GM06990 (cell line): Measurements from ENCODE around the gene ABCA7.

Experiments
- DNase-seq: peaks from one replicate; pipeline ENCODE4 v3.0.0-alpha.2; 2011; ENCODE audit not compliant: insufficient read length; ENCODE audit errors: extremely low read depth
- H3K27me3 ChIP-seq: replicated peaks from 2 replicates; pipeline ENCODE4 v1.6.0; 2011; ENCODE audit warnings: low read length; ENCODE audit not compliant: control insufficient read depth, insufficient read depth
- H3K36me3 ChIP-seq: 2 replicates; pipeline ENCODE4 v1.5.1; 2011; ENCODE audit warnings: low read length; ENCODE audit not compliant: control insufficient read depth, insufficient read depth
- H3K4me3 ChIP-seq: replicated peaks from 2 replicates; pipeline ENCODE4 v1.5.1; 2011; ENCODE audit warnings: low read depth, mild to moderate bottlenecking, control low read depth, low read length
- TF ChIP-seq, protein P1 (sequence below): IDR thresholded peaks from 2 replicates; pipeline ENCODE4 v1.5.1; 2011; ENCODE audit warnings: low read length, control low read depth, mild to moderate bottlenecking, inconsistent platforms; ENCODE audit not compliant: insufficient read depth, poor library complexity, severe bottlenecking

ABCA7 gene

DNA sequence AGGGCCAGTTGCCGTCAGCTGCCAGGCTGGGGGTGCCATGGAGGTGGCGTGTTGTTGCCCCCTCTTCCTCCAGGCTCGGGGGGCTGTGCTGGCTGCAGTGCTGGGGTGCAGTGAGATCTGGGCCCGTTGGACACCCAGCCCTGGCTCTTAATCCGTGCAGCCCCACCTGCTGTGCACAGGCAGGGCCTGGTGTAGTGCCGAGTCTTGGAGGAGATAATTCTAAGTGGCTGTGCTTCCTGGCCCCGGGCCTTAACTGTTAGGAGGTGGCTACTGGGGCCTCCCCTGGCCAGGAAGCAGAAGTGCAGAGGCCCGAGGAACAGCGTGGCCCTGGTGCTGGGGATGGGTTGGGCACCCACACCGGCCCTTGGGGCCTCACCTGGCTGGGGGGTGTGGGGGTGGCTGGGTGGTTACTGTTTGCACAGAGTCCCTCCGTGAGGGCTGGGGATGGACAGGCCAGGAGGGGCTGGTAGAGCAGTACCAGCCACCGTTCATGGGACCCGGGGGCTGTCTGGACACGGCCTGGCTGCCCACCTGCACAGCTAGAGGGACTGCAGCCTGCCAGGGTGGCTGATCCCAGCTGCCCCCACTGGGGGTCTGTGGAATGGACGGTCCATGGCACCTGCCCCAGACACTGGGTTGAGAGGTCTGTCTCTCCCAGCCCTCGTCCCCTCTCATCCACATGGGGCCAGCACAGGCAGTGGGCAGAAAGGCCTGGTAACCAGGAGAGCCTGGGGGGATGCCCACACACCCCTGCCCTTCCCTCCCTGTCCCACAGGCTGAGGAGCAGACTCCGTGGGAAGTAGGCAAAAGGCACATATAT is 67.1 kb downstream of the ABCA7 start:
- no peak overlapping the region for H3K4me3 ChIP-seq
- H3K36me3 ChIP-seq = peaks cover 30% of the 10 kb centered on the region
- no peaks in the 10 kb centered on the region for H3K27me3 ChIP-seq
- DNase-seq = no peak
- TF ChIP-seq, protein P1, sequence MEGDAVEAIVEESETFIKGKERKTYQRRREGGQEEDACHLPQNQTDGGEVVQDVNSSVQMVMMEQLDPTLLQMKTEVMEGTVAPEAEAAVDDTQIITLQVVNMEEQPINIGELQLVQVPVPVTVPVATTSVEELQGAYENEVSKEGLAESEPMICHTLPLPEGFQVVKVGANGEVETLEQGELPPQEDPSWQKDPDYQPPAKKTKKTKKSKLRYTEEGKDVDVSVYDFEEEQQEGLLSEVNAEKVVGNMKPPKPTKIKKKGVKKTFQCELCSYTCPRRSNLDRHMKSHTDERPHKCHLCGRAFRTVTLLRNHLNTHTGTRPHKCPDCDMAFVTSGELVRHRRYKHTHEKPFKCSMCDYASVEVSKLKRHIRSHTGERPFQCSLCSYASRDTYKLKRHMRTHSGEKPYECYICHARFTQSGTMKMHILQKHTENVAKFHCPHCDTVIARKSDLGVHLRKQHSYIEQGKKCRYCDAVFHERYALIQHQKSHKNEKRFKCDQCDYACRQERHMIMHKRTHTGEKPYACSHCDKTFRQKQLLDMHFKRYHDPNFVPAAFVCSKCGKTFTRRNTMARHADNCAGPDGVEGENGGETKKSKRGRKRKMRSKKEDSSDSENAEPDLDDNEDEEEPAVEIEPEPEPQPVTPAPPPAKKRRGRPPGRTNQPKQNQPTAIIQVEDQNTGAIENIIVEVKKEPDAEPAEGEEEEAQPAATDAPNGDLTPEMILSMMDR = peak; percentile 10

- DNase-seq = no peak
- H3K27me3 ChIP-seq = no peaks in the 10 kb centered on the region
- H3K4me3 ChIP-seq = no peak overlapping the region
- TF ChIP-seq, protein P1 = no peak
- H3K36me3 ChIP-seq = peaks cover 34% of the 10 kb centered on the region
Observed at GRCh38 chr19:1107661-1108261, 67.9 kb downstream of the ABCA7 start.

- Histone ChIP-seq H3K4me3 (no peak overlapping the region), H3K36me3 (peaks cover 35% of the 10 kb centered on the region), H3K27me3 (no peaks in the 10 kb centered on the region)
- DNase-seq = no peak
- TF ChIP-seq, protein P1 = no peak
Observed at GRCh38 chr19:1108291-1109031, 68.6 kb downstream of the ABCA7 start.

GRCh38 chr19:1109032-1109551 is 69.2 kb downstream of the ABCA7 start:
- TF ChIP-seq, protein P1 = no peak
- Histone ChIP-seq H3K4me3 (no peak overlapping the region), H3K27me3 (no peaks in the 10 kb centered on the region), H3K36me3 (peaks cover 39% of the 10 kb centered on the region)
- DNase-seq = no peak

DNA sequence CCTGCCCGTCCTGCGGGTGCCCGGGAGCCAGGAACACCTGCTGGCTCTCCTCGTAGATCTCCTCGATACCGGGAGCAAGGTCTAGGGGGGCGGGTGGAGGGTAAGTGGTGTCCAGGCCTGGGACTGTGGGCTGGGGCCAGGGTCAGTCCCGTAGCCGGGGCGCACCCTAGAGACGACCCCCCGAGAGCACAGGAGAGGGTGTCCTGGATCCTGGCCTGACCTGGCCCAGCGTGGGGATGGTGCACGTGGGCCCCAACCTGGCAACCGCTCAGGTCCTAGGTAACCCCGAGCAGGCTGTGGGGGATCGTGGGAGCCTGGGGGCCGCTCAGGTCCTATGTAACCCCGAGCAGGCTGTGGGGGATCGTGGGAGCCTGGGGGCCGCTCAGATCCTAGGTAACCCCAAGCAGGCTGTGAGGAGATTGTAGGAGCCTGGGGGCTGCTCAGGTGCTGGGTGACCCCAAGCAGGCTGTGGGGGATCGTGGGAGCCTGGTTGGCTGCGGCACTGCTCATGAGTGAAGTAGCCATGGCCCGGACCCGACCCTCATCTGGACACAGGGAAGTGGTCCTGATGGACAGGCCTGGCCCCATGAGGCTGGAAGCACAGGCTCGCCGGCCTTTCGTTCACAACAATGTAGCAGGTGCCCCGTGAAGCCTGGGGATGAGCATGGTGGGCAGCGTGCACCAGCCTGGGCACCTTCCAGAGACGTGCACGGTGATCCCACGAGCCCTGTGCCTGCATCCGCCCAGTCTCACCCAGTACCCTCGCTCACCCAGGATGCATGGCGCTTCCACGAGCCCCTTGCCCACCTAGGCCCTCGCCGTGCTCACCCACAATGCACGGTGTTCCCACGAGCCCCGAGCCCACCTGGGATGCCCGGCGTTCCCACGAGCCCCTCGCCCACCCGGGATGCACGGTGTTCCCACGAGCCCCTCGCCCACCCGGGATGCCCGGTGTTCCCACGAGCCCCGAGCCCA is 70.1 kb downstream of the ABCA7 start:
- Histone ChIP-seq H3K27me3 (no peaks in the 10 kb centered on the region), H3K4me3 (no peak overlapping the region), H3K36me3 (peaks cover 39% of the 10 kb centered on the region)
- no peak for DNase-seq
- TF ChIP-seq, protein P1 = no peak
